Effector memory CD8-positive, alpha-beta T cell (primary cell): ENCODE measurements around the gene PLEKHH1.
"Not testable (repeated sequence)": the region's sequence is repeated elsewhere in the genome, so short reads cannot be mapped to it uniquely, and the experiment has no call there.

Experiments
- ATAC-seq: fragments of 150-1000 bp; cut with Tn5 transposase; replicated peaks from 2 replicates; pipeline ENCODE4 v1.10.0; 2021; ENCODE audit warnings: mild to moderate bottlenecking, moderate library complexity
- DNase-seq, 3 experiments: peaks; one replicate each; pipeline ENCODE4 v3.0.0; 2021
- H3K27ac Mint-ChIP-seq, 2 donors: one replicate each; pipeline ENCODE4 v1.8.0; 2022; ENCODE audit warnings: mild to moderate bottlenecking in 2 of 2, mixed read lengths in 2 of 2, moderate library complexity in 2 of 2
- H3K27me3 Mint-ChIP-seq, 2 donors: one replicate each; pipeline ENCODE4 v1.8.0; 2022; ENCODE audit warnings: mixed read lengths in 2 of 2
- H3K36me3 Mint-ChIP-seq: one replicate; pipeline ENCODE4 v1.8.0; 2022; ENCODE audit warnings: mild to moderate bottlenecking, moderate library complexity, mixed read lengths; ENCODE audit not compliant: insufficient read depth
- H3K4me1 Mint-ChIP-seq, 2 donors: one replicate each; pipeline ENCODE4 v1.8.0; 2022; ENCODE audit warnings: low read depth in 2 of 2, mixed read lengths in 2 of 2
- H3K4me3 Mint-ChIP-seq, 2 donors: one replicate each; pipeline ENCODE4 v1.8.0; 2022; ENCODE audit warnings: mild to moderate bottlenecking in 2 of 2, mixed read lengths in 2 of 2, moderate library complexity in 2 of 2
- H3K9me3 Mint-ChIP-seq, 2 donors: one replicate each; pipeline ENCODE4 v1.8.0; 2022; ENCODE audit warnings: mixed read lengths in 2 of 2

Gene PLEKHH1

GRCh38 chr14:67577181-67577808 lies 44.2 kb downstream of the PLEKHH1 start:
- H3K36me3 Mint-ChIP-seq: peaks cover 2% of the 10 kb centered on the region
- DNase-seq: no peak
- H3K27ac Mint-ChIP-seq: no peak overlapping the region
- ATAC-seq: no peak
- no peak overlapping the region for H3K4me3 Mint-ChIP-seq
- H3K4me1 Mint-ChIP-seq: no peaks in the 10 kb centered on the region
- peaks cover 0 to 16% of the 10 kb centered on the region in 2 donors for H3K27me3 Mint-ChIP-seq
- no peaks in the 10 kb centered on the region for H3K9me3 Mint-ChIP-seq

- H3K4me1 Mint-ChIP-seq: no peaks in the 10 kb centered on the region
Observed at GRCh38 chr14:67577909-67578749, 45.0 kb downstream of the PLEKHH1 start.

DNA sequence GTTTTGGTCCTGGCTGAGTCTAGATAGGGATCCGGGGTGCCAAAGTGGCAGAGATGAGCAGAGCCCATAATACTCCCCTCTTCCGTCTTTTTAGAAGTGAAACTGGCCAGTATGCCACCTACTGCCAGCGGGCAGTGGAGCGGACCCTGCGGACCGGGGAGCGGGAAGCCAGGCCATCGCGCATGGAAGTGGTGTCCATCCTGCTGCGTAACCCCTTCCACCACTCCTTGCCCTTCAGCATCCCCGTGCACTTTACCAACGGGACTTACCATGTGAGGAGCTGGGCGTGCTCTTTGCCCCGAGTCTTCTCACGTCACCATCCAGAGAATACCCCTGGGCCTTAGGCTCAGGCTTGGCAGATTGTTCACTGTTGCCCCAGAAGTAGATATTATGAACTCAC lies 46.0 kb downstream of the PLEKHH1 start:
- ATAC-seq: no peak
- Mint-ChIP-seq H3K27ac (no peak overlapping the region), H3K4me1 (no peaks in the 10 kb centered on the region), H3K4me3 (no peak overlapping the region), H3K36me3 (peaks cover 2% of the 10 kb centered on the region), H3K27me3 (peaks cover 0 to 7% of the 10 kb centered on the region in 2 donors), H3K9me3 (no peaks in the 10 kb centered on the region)
- no peak for DNase-seq

More at GRCh38 chr14:67577909-67578749, 45.0 kb downstream of the PLEKHH1 start:
- peaks cover 2% of the 10 kb centered on the region for H3K36me3 Mint-ChIP-seq
- DNase-seq (no peak), ATAC-seq (no peak)
- no peak overlapping the region for H3K4me3 Mint-ChIP-seq
- no peaks in the 10 kb centered on the region for H3K9me3 Mint-ChIP-seq
- no peak overlapping the region for H3K27ac Mint-ChIP-seq
- peaks cover 0 to 8% of the 10 kb centered on the region in 2 donors for H3K27me3 Mint-ChIP-seq

DNA sequence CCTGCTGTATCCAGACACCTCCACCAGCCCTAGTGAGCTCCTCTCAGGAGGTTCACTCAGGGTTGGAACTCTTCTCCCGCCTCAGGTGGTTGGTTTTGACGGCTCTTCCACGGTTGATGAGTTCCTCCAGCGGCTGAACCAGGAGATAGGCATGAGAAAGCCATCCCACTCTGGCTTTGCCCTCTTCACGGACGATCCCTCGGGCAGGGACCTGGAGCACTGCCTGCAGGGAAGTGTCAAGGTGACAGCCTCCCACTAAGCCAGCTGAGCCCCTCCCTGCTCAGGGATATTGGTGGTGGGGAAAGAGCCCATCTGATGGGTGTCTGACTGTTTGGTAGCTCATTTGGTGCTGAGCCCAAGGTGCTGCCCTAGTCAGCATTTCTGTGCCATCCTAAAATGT lies 46.5 kb downstream of the PLEKHH1 start:
- Mint-ChIP-seq H3K36me3 (peaks cover 2% of the 10 kb centered on the region), H3K27ac (no peak overlapping the region), H3K4me3 (no peak overlapping the region), H3K27me3 (peaks cover 0 to 7% of the 10 kb centered on the region in 2 donors), H3K9me3 (no peaks in the 10 kb centered on the region), H3K4me1 (no peaks in the 10 kb centered on the region)
- DNase-seq: no peak
- ATAC-seq: no peak

GRCh38 chr14:67580336-67581171 lies 47.5 kb downstream of the PLEKHH1 start:
- H3K36me3 Mint-ChIP-seq: peaks cover 2% of the 10 kb centered on the region
- H3K4me1 Mint-ChIP-seq: no peaks in the 10 kb centered on the region
- ATAC-seq: no peak
- peaks cover 0 to 4% of the 10 kb centered on the region in 2 donors for H3K27me3 Mint-ChIP-seq
- H3K4me3 Mint-ChIP-seq: no peak overlapping the region
- no peak for DNase-seq
- H3K27ac Mint-ChIP-seq: no peak overlapping the region
- H3K9me3 Mint-ChIP-seq: no peaks in the 10 kb centered on the region

GRCh38 chr14:67581643-67582042 lies 48.6 kb downstream of the PLEKHH1 start:
- H3K27ac Mint-ChIP-seq: no peak overlapping the region
- DNase-seq: no peak
- ATAC-seq: no peak
- no peaks in the 10 kb centered on the region for H3K27me3 Mint-ChIP-seq
- no peak overlapping the region for H3K4me3 Mint-ChIP-seq
- H3K4me1 Mint-ChIP-seq: peaks cover 0 to 2% of the 10 kb centered on the region in 2 donors
- H3K9me3 Mint-ChIP-seq: no peaks in the 10 kb centered on the region
- H3K36me3 Mint-ChIP-seq: peaks cover 5% of the 10 kb centered on the region

DNA sequence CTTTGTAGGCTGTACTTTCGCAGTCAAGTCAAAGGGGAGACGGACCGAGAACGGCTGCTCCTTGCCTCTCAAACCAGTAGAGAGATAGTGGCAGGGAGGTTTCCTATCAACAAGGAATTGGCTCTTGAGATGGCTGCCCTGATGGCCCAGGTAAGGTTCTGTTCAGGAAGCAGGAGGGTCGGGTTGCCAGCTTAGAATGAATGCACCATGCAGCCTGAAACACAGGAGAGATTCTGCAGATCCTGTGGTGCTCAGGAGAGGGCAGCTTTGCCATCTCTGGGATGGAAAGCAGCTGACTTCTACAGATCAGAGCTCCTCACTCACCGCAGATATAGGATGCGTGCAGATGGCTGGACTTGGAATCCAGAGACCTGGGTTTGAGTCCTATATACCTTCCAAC lies 49.0 kb downstream of the PLEKHH1 start:
- Mint-ChIP-seq H3K4me3 (no peak overlapping the region), H3K36me3 (peaks cover 4% of the 10 kb centered on the region), H3K27me3 (no peaks in the 10 kb centered on the region), H3K4me1 (peaks cover 0 to 2% of the 10 kb centered on the region in 2 donors), H3K9me3 (no peaks in the 10 kb centered on the region), H3K27ac (no peak overlapping the region)
- ATAC-seq (no peak), DNase-seq (no peak)

DNA sequence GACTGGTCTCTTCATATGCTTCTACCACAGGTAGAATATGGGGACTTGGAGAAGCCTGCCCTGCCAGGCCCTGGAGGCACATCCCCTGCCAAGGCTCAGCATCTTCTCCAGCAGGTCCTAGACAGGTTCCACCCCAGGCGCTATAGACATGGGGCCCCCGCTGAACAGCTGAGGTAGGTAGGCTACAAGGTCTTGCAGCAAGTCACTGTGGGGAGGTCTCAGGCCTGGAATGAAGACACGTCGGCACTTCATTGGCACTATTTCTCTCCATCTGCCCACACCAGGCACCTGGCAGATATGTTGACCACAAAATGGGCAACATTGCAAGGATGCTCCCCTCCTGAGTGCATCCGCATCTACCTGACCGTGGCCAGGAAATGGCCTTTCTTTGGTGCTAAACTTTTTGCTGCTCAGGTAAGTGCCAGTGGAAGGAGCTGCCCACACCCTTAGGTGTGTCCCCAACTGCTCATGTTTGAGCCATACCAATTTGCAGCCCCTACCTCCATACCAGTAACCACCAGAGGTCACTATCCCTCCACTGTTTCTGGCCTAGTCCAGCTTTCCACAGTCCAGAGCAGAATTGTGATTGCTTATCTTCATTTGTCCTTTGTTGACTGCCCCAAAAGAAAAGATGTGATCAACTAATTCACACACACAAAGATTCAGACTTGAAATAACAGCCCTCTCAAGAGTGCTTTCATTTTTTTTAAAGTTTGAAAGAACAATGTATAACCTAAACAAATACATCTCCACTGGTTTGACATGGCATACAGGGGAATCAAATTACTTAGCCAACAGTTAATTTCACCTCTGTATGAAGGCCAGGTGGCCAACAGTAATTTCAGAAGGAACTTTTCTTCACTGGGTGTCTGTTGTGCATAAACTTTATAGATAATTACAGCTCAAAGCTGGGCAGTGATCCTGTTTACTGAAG lies 50.9 kb downstream of the PLEKHH1 start:
- ATAC-seq: peak; percentile 68
- Mint-ChIP-seq H3K36me3 (peaks cover 3% of the 10 kb centered on the region), H3K4me1 (peaks cover 0 to 2% of the 10 kb centered on the region in 2 donors), H3K4me3 (no peak overlapping the region), H3K27ac (no peak overlapping the region), H3K27me3 (no peaks in the 10 kb centered on the region), H3K9me3 (no peaks in the 10 kb centered on the region)
- DNase-seq: peak; percentile 17 to 28 (median 22)

DNA sequence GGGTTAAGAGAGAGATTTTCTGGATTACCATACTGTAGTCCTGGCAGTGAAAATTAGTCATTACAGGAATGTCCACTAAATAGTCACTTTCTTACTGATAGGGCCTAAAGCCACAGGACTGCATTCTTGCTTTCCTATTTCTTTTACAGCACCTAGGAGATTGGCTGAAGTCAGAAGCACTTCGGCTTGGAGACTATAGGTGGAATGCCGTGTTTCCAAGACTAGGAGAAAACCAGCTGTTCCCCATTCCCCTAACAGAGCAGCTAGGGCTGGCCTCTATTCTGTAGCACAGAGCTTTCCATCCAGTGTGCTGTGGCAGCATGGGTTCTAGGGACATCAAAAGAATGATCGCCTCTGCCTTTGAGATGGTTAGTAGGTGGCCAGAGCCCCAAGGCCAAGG lies 51.9 kb downstream of the PLEKHH1 start:
- Mint-ChIP-seq H3K4me3 (no peak overlapping the region), H3K27me3 (no peaks in the 10 kb centered on the region), H3K4me1 (peaks cover 0 to 2% of the 10 kb centered on the region in 2 donors), H3K27ac (no peak overlapping the region), H3K9me3 (no peaks in the 10 kb centered on the region), H3K36me3 (peaks cover 8% of the 10 kb centered on the region)
- ATAC-seq (no peak), DNase-seq (no peak)

GRCh38 chr14:67586369-67586768 lies 53.3 kb downstream of the PLEKHH1 start:
- Mint-ChIP-seq H3K4me1 (peaks cover 0 to 2% of the 10 kb centered on the region in 2 donors), H3K36me3 (peaks cover 16% of the 10 kb centered on the region), H3K27me3 (no peaks in the 10 kb centered on the region), H3K27ac (no peak overlapping the region), H3K9me3 (no peaks in the 10 kb centered on the region), H3K4me3 (no peak overlapping the region)
- no peak for DNase-seq
- ATAC-seq: no peak

GRCh38 chr14:67589204-67589770 lies 56.2 kb downstream of the PLEKHH1 start:
- Mint-ChIP-seq H3K4me1 (peaks cover 0 to 4% of the 10 kb centered on the region in 2 donors), H3K4me3 (no peak overlapping the region), H3K36me3 (peaks cover 36% of the 10 kb centered on the region), H3K27me3 (no peaks in the 10 kb centered on the region), H3K9me3 (no peaks in the 10 kb centered on the region), H3K27ac (no peak overlapping the region)
- no peak for DNase-seq
- ATAC-seq: no peak

GRCh38 chr14:67593650-67594049 lies 60.6 kb downstream of the PLEKHH1 start:
- Mint-ChIP-seq H3K36me3 (peaks cover 36% of the 10 kb centered on the region), H3K4me1 (peaks cover 8 to 18% of the 10 kb centered on the region in 2 donors)
- not testable (repeated sequence) for H3K9me3 Mint-ChIP-seq, H3K4me3 Mint-ChIP-seq, H3K27ac Mint-ChIP-seq, DNase-seq, ATAC-seq, H3K27me3 Mint-ChIP-seq
